B cell (primary cell): ENCODE measurements around the gene TMEM108.

ENCODE experiments used
- CTCF ChIP-seq: fragments of 200-600 bp; IDR thresholded peaks from one replicate; pipeline ENCODE4 v1.8.0; 2022; ENCODE audit warnings: antibody characterized with exemption, mild to moderate bottlenecking
- EZH2 ChIP-seq: IDR thresholded peaks from 2 replicates; pipeline ENCODE4 v1.6.1; 2012; ENCODE audit warnings: borderline replicate concordance, low read depth, mild to moderate bottlenecking, moderate library complexity, low read length; ENCODE audit not compliant: insufficient read depth, poor library complexity, severe bottlenecking

GRCh38 chr3:133130168-133130567 lies 92.0 kb downstream of the TMEM108 start:
- no peak for TF ChIP-seq CTCF
- no peak for TF ChIP-seq EZH2
